ENCODE results near the gene FAM114A1.
A peak's percentile ranks its signal among the peaks of the same experiment; 100 is the strongest.

FAM114A1 gene

DNA sequence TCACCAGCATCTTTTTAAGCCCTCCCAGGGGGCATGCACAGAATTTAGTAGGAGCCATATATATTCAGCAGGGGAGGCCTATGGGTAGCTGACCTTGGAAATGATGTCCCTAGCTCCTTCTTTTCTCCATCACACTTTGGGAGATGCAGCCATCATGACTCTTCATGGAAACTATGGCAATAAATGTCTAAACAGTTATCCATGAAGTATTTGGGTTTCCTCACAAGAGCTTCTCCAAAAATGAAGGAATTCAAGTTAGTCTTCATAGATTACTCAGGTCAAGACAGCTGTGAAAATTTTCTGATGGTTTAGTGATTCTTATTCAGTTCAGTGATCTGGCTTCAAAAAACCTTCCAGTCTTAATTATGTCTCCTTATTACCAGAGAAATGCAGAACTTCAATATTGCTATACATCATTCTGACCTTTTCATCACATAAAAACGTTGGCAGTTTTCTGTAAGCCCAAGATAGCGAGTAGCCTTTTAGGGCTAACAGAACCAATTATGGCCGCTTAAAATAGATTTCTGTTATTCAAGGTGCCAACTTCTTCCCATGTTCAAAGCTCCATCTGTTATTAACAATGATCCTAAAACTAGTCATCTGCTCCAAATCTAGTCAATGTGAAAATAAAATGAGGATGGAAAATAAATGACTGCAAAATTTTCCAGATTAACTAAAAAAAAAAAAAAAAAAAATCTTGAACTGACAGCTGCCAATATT is 112.1 kb downstream of the FAM114A1 start:
- DNase-seq: no peak

DNA sequence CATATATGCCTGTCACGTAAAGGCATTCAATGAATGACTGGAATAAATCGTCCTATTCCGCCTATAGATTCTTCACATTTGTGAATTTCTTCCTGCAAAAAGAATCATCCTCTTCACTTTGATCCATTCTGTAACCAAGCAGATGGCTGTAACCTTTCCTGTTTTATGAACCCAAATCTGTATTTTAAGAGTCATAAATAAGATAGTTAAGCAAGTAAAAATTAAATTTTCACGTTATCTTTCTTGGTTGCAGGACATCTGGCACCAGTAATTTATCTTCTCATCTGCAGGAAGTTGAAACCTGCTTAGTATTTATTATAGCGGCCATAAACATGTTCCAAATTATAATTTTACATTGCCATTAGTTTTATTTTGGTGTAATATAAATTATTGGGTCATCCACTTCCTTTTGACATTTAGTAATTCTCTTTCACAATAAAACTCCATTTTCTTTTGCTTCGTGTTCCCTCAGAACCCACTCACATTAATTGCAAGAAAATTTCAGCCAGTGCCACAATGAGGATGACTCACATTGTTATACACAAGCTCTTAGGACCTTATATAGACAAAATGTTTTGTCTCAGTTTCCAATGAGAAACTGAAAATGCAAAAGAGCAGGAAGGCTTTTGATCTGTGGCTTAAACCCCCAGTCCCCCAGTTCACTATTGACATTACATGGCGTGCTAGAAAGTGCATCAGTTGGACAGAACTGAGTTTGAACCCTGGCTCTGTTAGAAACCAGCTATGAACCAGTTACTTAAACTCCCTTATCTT is 113.5 kb downstream of the FAM114A1 start:
- DNase-seq: peak; percentile 62

DNA sequence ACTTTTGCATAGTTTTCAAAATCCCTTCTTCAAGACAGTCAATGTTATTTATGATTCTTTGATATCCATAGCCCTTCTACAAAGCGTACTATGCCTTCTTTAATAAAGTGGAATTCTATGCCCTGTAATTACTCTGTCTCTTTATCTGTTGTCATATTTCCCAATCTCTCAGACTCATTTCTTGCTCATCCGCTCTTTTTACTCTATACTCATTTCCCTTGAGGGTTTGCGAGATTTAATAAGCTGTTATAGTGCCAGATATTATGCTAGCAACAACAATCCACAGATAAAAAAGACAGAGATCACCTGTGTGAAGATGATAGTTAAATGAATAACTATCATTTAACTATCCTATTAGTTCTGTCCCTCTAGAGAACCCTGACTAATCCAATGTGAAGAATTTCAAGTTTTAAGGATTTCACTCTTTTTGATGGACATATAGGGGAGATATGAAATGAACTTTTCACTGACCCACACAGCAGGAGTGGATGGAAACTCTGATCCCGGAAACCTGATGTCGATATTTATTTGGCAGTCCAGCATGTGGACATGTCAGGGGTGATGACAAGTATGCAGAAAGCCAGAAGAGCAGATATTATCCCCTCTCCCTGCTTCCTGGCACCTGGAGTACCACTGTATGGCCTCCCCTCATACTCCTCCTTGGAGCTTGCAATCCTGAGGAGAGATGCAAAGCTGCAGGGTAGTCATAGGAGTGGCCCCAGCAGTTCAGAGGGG is 114.9 kb downstream of the FAM114A1 start:
- DNase-seq: no peak

DNA sequence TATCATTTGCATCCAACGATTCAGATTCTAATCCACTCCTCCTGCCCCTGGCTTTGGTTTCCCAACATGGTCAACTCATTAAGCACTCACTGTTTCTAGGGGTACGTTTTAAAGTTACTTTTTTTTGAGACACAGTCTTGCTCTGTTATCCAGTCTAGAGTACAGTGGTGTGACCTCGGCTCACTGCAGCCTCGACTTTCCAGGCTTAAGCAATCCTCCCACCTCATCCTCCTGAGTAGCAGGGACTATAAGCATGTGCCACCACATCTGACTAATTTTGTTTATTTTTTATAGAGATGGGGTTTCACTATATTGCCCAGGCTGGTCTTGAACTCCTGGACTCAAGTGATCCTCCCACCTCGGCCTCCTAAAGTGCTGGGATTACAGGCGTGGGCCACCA is 115.7 kb downstream of the FAM114A1 start:
- DNase-seq: no peak

DNA sequence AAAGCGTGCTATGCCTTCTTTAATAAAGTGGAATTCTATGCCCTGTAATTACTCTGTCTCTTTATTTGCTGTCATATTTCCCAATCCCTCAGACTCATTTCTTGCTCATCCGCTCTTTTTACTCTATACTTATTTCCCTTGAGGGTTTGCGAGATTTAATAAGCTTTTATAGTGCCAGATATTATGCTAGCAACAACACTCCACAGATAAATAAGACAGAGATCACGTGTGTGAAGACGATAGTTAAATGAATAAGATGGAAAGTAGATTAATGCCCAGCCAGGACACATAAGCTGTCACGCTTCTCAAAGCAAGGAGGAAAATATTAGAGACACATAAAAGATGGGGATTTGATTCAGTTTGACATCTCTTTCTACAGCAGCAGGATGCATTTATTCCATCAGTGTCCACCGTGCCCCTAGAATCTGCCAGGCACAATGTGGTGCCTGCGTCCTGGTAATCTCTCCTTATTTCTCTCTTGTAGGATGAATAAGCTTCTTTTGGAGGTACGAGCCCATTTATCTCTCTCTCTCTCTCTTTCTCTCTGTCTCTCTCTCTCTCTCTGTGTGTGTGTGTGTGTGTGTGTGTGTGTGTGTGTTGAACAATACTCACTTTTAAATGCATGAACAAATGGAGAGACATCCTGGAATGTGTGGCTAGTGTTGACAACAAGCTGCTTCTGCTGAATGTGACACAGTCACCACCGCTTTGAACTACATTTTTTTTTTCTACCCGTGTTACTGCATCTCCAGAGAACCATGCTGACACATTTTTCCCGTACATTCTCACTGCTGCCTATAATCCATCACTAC is 116.4 kb downstream of the FAM114A1 start:
- DNase-seq: peak; percentile 10

DNA sequence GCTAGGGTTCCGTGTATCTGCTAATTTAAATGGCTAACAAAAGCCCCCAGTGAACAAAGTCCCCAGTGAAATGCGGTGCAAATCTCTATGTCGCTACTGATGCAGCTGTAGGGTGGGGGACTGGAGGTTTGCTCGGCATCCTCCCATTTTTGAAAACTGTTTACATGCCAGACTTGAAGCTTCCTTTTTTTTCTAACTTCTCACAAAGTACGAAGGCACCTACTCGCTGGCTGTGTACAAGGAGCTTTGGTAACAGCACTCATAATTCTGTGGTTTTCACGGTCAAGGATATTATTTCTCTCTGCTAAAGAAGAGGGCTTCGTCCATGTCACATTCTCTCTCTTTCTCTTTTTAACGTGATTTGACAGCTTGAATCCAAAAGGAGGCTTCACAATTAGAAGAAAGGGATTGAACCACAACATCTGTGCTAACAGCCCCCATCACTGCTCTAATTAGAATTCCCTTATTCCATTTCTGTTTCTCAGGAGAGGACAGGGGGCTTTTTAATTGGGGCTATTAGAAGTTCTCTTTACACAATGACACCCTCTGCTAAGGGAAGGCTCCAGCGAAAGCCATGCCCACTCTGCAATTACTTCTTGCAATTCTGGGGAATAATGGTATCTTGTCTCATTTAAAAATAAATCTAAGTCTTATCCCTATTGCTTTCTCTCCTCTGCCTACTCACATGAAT is 117.9 kb downstream of the FAM114A1 start:
- DNase-seq: no peak

DNA sequence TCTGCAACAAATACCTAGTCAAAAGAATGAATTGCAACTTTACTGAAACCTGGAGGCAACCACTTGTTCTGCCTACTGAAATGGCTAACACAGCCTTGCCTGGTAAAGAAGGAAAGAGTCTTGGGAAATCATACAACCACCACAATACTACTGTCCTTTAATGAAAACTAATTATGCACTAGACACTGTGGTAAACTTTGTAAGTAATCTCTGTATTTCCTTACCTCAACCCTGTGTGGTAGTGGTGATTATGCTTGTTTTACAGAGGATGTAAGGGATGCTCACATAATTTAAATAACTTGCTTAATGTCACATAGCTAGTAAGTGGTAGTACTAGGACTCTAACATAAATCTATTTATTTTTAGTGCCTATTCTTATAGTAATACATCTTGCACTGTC is 119.9 kb downstream of the FAM114A1 start:
- no peak for DNase-seq

DNA sequence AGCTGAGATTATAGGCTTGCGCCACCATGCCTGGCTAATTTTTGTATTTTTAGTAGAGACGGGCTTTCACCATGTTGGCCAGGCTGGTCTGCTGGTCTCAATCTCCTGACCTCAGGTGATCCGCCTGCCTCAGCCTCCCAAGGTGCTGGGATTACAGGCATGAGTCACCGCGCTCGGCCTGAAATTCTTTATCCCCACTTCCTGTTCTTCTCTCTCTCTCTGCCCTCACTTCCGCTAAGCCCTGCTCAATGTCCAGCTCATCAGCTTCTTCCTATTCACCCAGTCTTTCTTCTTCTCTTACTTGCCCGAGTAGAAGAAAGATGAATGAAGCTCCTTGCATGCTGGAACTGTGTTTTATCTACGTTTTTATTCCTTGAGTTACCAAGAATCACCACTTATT is 120.7 kb downstream of the FAM114A1 start:
- DNase-seq: peak; percentile 24

DNA sequence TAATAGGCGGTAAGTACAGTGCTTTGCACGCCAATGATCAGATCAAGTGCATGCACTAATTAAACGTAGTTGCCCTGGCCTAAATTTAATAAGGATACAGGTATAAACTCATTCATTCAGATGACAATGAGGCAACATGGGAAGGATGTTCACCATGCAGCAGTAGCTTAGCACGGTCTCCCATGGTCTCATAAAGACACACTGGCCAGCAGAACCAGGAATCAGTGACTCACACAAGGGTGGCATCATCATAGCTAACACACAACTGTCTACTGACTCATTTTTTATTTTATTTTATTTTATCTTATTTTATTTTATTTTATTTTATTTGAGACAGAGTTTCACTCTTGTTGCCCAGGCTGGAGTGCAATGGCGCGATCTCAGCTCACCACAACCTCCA is 121.9 kb downstream of the FAM114A1 start:
- peak; percentile 50 for DNase-seq

DNA sequence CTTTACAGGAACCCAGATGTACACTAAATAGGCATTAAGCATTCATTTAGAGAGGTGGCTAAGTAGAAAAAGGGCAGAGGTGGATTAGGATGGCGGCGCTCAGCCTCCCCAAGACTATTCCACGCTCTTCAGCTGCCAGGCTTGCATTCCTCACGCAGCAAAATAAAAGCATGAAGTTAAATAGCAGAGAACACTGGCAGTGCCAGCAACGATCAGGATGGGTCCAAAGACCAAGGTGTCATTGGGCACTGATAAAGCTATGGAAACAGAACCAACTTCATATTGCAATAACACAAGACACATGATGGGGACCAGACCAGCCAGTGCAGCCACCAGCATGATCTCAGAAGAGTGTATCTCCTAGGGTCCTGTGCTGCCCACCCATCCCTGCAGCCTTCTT is 122.6 kb downstream of the FAM114A1 start:
- no peak for DNase-seq

DNA sequence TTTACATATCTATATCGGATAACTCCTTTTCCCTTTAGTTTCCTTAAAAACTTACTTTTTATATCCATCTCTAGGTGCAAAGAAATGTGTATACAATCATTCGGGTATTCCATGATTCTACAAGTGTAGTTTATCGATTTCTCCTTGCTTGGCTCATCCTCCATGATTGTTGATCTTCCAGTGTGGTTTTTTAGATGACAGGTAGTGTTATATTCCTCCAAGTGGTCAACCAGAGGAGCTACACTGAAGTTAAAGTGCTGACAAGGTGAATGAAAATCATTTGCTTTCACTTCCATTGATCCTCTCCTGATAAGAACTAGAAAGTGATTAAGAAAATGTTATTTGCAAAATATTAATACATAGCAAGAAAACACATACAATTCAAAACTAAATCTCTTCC is 126.1 kb downstream of the FAM114A1 start:
- DNase-seq: no peak

DNA sequence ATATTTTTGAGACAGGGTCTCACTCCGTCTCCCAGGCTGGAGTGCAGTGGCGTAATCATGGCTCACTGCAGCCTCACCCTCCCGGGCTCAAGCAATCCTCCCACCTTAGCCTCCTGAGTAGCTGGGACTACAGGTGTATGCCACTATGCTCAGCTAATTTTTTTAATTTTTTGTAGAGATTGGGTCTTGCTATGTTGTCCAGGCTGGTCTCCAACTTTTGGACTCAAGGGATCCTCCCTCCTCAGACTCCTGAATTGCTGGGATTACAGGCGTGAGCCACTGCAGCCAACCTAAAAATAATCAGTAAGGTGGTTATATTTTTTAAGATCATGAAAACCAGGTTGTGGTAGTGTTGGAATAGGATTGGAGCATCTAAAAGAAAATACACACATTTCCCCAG is 126.5 kb downstream of the FAM114A1 start:
- no peak for DNase-seq

All from EL (cell line).